GM23338 (cell line): Measurements from ENCODE around the gene ZNF335. TPM values are rescaled to one million over a fixed set of nuclear protein-coding genes. Genes with fewer than 3 reads are reported as not detected.
"Not testable (repeated sequence)": the region's sequence is repeated elsewhere in the genome, so short reads cannot be mapped to it uniquely, and the experiment has no call there.

Source experiments
- ATAC-seq: fragments of 200-7000 bp; cut with Tn5 transposase; 3 replicates; pipeline ENCODE4 v1.9.1; 2020
- DNase-seq: peaks from one replicate; pipeline ENCODE4 v3.0.0-alpha.2; 2015; ENCODE audit warnings: low spot score
- H2AFZ ChIP-seq: fragments of 200-600 bp; sonication (generic); 2 replicates; pipeline ENCODE4 v1.8.0; 2016; ENCODE audit warnings: antibody characterized with exemption, mild to moderate bottlenecking, moderate library complexity
- H3F3A ChIP-seq: fragments of 200-600 bp; sonication (generic); replicated peaks from 2 replicates; pipeline ENCODE4 v1.8.0; 2017; ENCODE audit warnings: antibody characterized with exemption, mixed run types, low read depth
- H3K27ac ChIP-seq: fragments of 200-600 bp; sonication (generic); 2 replicates; pipeline ENCODE4 v1.6.1; 2016; ENCODE audit warnings: low read depth
- H3K27me3 ChIP-seq: fragments of 200-600 bp; sonication (generic); 2 replicates; pipeline ENCODE4 v1.8.0; 2016; ENCODE audit warnings: mild to moderate bottlenecking, mixed run types, moderate library complexity; ENCODE audit not compliant: insufficient read depth
- H3K36me3 ChIP-seq: fragments of 200-600 bp; sonication (generic); 2 replicates; pipeline ENCODE4 v1.8.0; 2016; ENCODE audit warnings: mild to moderate bottlenecking; ENCODE audit not compliant: insufficient read depth
- H3K4me1 ChIP-seq: fragments of 200-600 bp; sonication (generic); 2 replicates; pipeline ENCODE4 v1.8.0; 2016; ENCODE audit warnings: mild to moderate bottlenecking, moderate library complexity; ENCODE audit not compliant: insufficient read depth
- H3K4me2 ChIP-seq: fragments of 200-600 bp; sonication (generic); 2 replicates; pipeline ENCODE4 v1.7.1; 2017; ENCODE audit warnings: mixed run types
- H3K4me3 ChIP-seq: fragments of 200-600 bp; sonication (generic); 2 replicates; pipeline ENCODE4 v1.6.1; 2016; ENCODE audit warnings: mixed run types
- H3K79me2 ChIP-seq: fragments of 200-600 bp; sonication (generic); replicated peaks from 2 replicates; pipeline ENCODE4 v1.8.0; 2017; ENCODE audit warnings: mild to moderate bottlenecking; ENCODE audit not compliant: insufficient read depth
- H3K9me2 ChIP-seq: fragments of 200-600 bp; sonication (generic); 2 replicates; pipeline ENCODE4 v1.8.0; 2017; ENCODE audit not compliant: insufficient read depth
- H4K20me1 ChIP-seq: fragments of 200-600 bp; sonication (generic); replicated peaks from 2 replicates; pipeline ENCODE4 v1.8.0; 2017; ENCODE audit warnings: mild to moderate bottlenecking; ENCODE audit not compliant: insufficient read depth
- H3K27ac Mint-ChIP-seq: 2 replicates; pipeline ENCODE4 v1.8.0; 2020; ENCODE audit warnings: inconsistent platforms, mild to moderate bottlenecking, moderate library complexity, mixed read lengths
- H3K27me3 Mint-ChIP-seq: 3 replicates; pipeline ENCODE4 v1.8.0; 2022; ENCODE audit warnings: low read depth, mild to moderate bottlenecking, moderate library complexity, mixed read lengths, inconsistent platforms; ENCODE audit not compliant: insufficient read depth, poor library complexity
- H3K36me3 Mint-ChIP-seq: 3 replicates; pipeline ENCODE4 v1.8.0; 2021; ENCODE audit warnings: low read depth, mild to moderate bottlenecking, inconsistent platforms, moderate library complexity, mixed read lengths
- H3K4me1 Mint-ChIP-seq: 3 replicates; pipeline ENCODE4 v1.8.0; 2020; ENCODE audit warnings: mild to moderate bottlenecking, inconsistent platforms, mixed read lengths
- H3K4me3 Mint-ChIP-seq: 3 replicates; pipeline ENCODE4 v1.8.0; 2021; ENCODE audit warnings: moderate library complexity, mild to moderate bottlenecking, inconsistent platforms, mixed read lengths
- H3K9me3 Mint-ChIP-seq: 3 replicates; pipeline ENCODE4 v1.8.0; 2020; ENCODE audit warnings: moderate library complexity, mild to moderate bottlenecking, inconsistent platforms, mixed read lengths
- CREB1 ChIP-seq: fragments of 250-450 bp; sonication (Bioruptor Pico); IDR thresholded peaks from 2 replicates; pipeline ENCODE4 v1.5.0; 2020; ENCODE audit warnings: low read depth, mild to moderate bottlenecking, moderate library complexity
- CTCF ChIP-seq, 2 experiments: fragments of 200-600 bp in 1 of 2; sonication (generic) in 1 of 2; conservative IDR thresholded peaks; 2 replicates each; pipeline versions ENCODE4 v1.5.1 to v1.6.1; 2016 to 2017; ENCODE audit warnings: antibody characterized with exemption in 2 of 2, low read depth in 2 of 2, mild to moderate bottlenecking in 2 of 2, moderate library complexity in 1 of 2
- EZH2 ChIP-seq: fragments of 200-600 bp; sonication (generic); IDR thresholded peaks from one replicate; pipeline ENCODE4 v1.8.0; 2017; ENCODE audit warnings: antibody characterized with exemption, mild to moderate bottlenecking, low read depth; ENCODE audit not compliant: unreplicated experiment
- NANOG ChIP-seq: IDR thresholded peaks from 2 replicates; pipeline ENCODE4 v1.6.1; 2016; ENCODE audit warnings: antibody characterized with exemption, borderline replicate concordance
- POLR2AphosphoS5 ChIP-seq: IDR thresholded peaks from 2 replicates; pipeline ENCODE4 v1.6.1; 2016; ENCODE audit warnings: antibody characterized with exemption, low read depth
- STAT1 ChIP-seq: IDR thresholded peaks from one replicate; pipeline ENCODE4 v1.6.1; 2016; ENCODE audit warnings: antibody characterized with exemption; ENCODE audit not compliant: unreplicated experiment
- ZNF114 ChIP-seq: fragments of 250-450 bp; sonication (Bioruptor Pico); IDR thresholded peaks from 2 replicates; pipeline ENCODE4 v1.5.0; 2020; ENCODE audit warnings: mild to moderate bottlenecking, moderate library complexity
- ZNF331 ChIP-seq: fragments of 250-450 bp; sonication (Bioruptor Pico); IDR thresholded peaks from 2 replicates; pipeline ENCODE4 v1.5.0; 2020; ENCODE audit warnings: low read depth, mild to moderate bottlenecking, moderate library complexity
- ZNF462 ChIP-seq: fragments of 250-450 bp; sonication (Bioruptor Pico); IDR thresholded peaks from 2 replicates; pipeline ENCODE4 v1.5.0; 2020; ENCODE audit warnings: mild to moderate bottlenecking, moderate library complexity
- polyA plus RNA-seq: library from polyadenylated mRNA; unstranded; fragments of >200 nt; fragmentation: Nextera tagmentation; extraction: Ambion mirVana; gene quantifications from 2 replicates; pipeline ENCODE4 v1.2.1, GENCODE V29; 2016
- total RNA-seq: library from RNA; depleted of rRNA; stranded (reverse); fragments of >200 nt; shearing (Covaris generic); gene quantifications from 2 replicates; pipeline ENCODE4 v1.2.3, GENCODE V29; 2014

Gene ZNF335
- total and polyA plus RNA-seq, 2 experiments from 2014 or later: 7.4 to 24.2 TPM

GRCh38 chr20:45931680-45932079 lies 40.3 kb downstream of the ZNF335 start:
- not testable (repeated sequence) for H3K27me3 ChIP-seq, H3K9me2 ChIP-seq, H3K27ac ChIP-seq, DNase-seq, H3K4me3 Mint-ChIP-seq, H4K20me1 ChIP-seq, H3K36me3 ChIP-seq, H3K9me3 Mint-ChIP-seq, H3K27ac Mint-ChIP-seq, ATAC-seq, H3F3A ChIP-seq, H2AFZ ChIP-seq, H3K4me3 ChIP-seq, H3K4me2 ChIP-seq
- H3K4me1 Mint-ChIP-seq: peaks cover 19% of the 10 kb centered on the region
- peaks cover 10% of the 10 kb centered on the region for H3K36me3 Mint-ChIP-seq
- peaks cover 22% of the 10 kb centered on the region for H3K79me2 ChIP-seq
- peaks cover 25% of the 10 kb centered on the region for H3K27me3 Mint-ChIP-seq
- peaks cover 14% of the 10 kb centered on the region for H3K4me1 ChIP-seq

- H4K20me1 ChIP-seq: no peaks in the 10 kb centered on the region
- Mint-ChIP-seq H3K4me3 (no peak overlapping the region), H3K36me3 (peaks cover 3% of the 10 kb centered on the region; the same call in 1 of the 3 replicates), H3K9me3 (no peaks in the 10 kb centered on the region), H3K27ac (peak overlapping the region; percentile 0; the same call in 1 of the 2 replicates), H3K4me1 (peaks cover 20% of the 10 kb centered on the region), H3K27me3 (peaks cover 12% of the 10 kb centered on the region)
- H3K4me3 ChIP-seq: no peak overlapping the region
- no peak overlapping the region for H2AFZ ChIP-seq
- TF ChIP-seq STAT1: no peak
- no peak for TF ChIP-seq ZNF114 (CRISPR knock-in tag)
- no peak for TF ChIP-seq ZNF462 (CRISPR knock-in tag)
- no peak for TF ChIP-seq CTCF (conservative IDR thresholded peaks at IDR 0.05; ENCODE audit: low read depth in 2 of 2)
- no peak for TF ChIP-seq EZH2
- no peak for TF ChIP-seq ZNF331 (CRISPR knock-in tag)
- no peak for TF ChIP-seq POLR2AphosphoS5
- no peak for TF ChIP-seq CREB1 (CRISPR knock-in tag)
- no peak for TF ChIP-seq NANOG
- H3K27me3 ChIP-seq: no peaks in the 10 kb centered on the region
- H3K27ac ChIP-seq: no peak overlapping the region
- H3K4me1 ChIP-seq: no peaks in the 10 kb centered on the region
- DNase-seq: no peak
- 0 out of 2 replicates have a peak, but pooled peaks cover 2% of the 10 kb centered on the region for H3K79me2 ChIP-seq
- H3K4me2 ChIP-seq: no peak overlapping the region
- no peaks in the 10 kb centered on the region for H3K9me2 ChIP-seq
- H3F3A ChIP-seq: no peaks in the 10 kb centered on the region
- H3K36me3 ChIP-seq: no peaks in the 10 kb centered on the region
- no peak for ATAC-seq
These were observed 44.7 kb downstream of the ZNF335 start for GRCh38 chr20:45927071-45927878.
